Endodermal cell (in vitro differentiated cells): ENCODE measurements around the gene DDX56. TPM values are rescaled to one million over a fixed set of nuclear protein-coding genes. Genes with fewer than 3 reads are reported as not detected.

Experiments used
- DNase-seq: peaks from one replicate; pipeline ENCODE4 v3.0.0-alpha.2; 2017
- H3K27ac ChIP-seq: 2 replicates; pipeline ENCODE4 v1.5.1; 2013; ENCODE audit warnings: mild to moderate bottlenecking, low read depth, low read length, moderate library complexity
- H3K27me3 ChIP-seq: 2 replicates; pipeline ENCODE4 v1.6.1; 2013; ENCODE audit warnings: mild to moderate bottlenecking, low read length, moderate library complexity; ENCODE audit not compliant: insufficient read depth, control insufficient read depth, poor library complexity, severe bottlenecking
- H3K36me3 ChIP-seq: 2 replicates; pipeline ENCODE4 v1.7.0; 2013; ENCODE audit warnings: mild to moderate bottlenecking, low read length, moderate library complexity; ENCODE audit not compliant: control insufficient read depth, insufficient read depth
- H3K4me1 ChIP-seq: one replicate; pipeline ENCODE4 v1.7.0; 2013; ENCODE audit warnings: low read length; ENCODE audit not compliant: control insufficient read depth, insufficient read depth
- H3K4me3 ChIP-seq: 2 replicates; pipeline ENCODE4 v1.5.1; 2013; ENCODE audit warnings: mild to moderate bottlenecking, low read length, moderate library complexity
- H3K9ac ChIP-seq: 2 replicates; pipeline ENCODE4 v1.6.1; 2013; ENCODE audit warnings: mild to moderate bottlenecking, low read length, moderate library complexity; ENCODE audit not compliant: poor library complexity, severe bottlenecking; ENCODE audit errors: extremely low read depth
- H3K9me3 ChIP-seq: 2 replicates; pipeline ENCODE4 v1.6.1; 2013; ENCODE audit warnings: mild to moderate bottlenecking, low read length, moderate library complexity; ENCODE audit not compliant: control insufficient read depth
- H3K27ac Mint-ChIP-seq: 2 replicates; pipeline ENCODE4 v1.8.0; 2020; ENCODE audit warnings: mixed read lengths
- H3K27me3 Mint-ChIP-seq: 2 replicates; pipeline ENCODE4 v1.8.0; 2021; ENCODE audit warnings: mild to moderate bottlenecking, mixed read lengths; ENCODE audit not compliant: insufficient read depth
- H3K36me3 Mint-ChIP-seq: 2 replicates; pipeline ENCODE4 v1.8.0; 2020; ENCODE audit warnings: low read depth, mixed read lengths
- H3K4me1 Mint-ChIP-seq: 2 replicates; pipeline ENCODE4 v1.8.0; 2020; ENCODE audit warnings: mixed read lengths
- H3K4me3 Mint-ChIP-seq: 2 replicates; pipeline ENCODE4 v1.8.0; 2020; ENCODE audit warnings: mild to moderate bottlenecking, moderate library complexity, mixed read lengths
- H3K9me3 Mint-ChIP-seq: 2 replicates; pipeline ENCODE4 v1.8.0; 2020; ENCODE audit warnings: mild to moderate bottlenecking, mixed read lengths
- WGBS, 2 experiments: methylation state at CpG; one replicate each; pipeline versions ENCODE4 v1.1.5 to v1.1.7; 2013; ENCODE audit warnings: missing lambda C conversion rate in 2 of 2, mixed read lengths in 1 of 2; ENCODE audit not compliant: insufficient coverage in 1 of 2, insufficient read length in 1 of 2; 5-methylcytosine and 5-hydroxymethylcytosine counted together
- total RNA-seq, 2 donors: library from RNA; stranded (reverse); fragmentation: NEBNext Ultra II Directional in 1 of 2; extraction: Animal tissue kit (Norgen Biotek cat#: 25700) in 1 of 2; gene quantifications; 2 replicates in 1 of 2; 3 replicates in 1 of 2; pipeline ENCODE4 v1.2.1, GENCODE V29; 2021
- TF ChIP-seq, protein P1 (sequence below): fragments of 200-600 bp; sonication (generic); conservative IDR thresholded peaks from 2 replicates; pipeline ENCODE4 v1.5.0; 2021; ENCODE audit warnings: antibody characterized with exemption, mild to moderate bottlenecking

The DDX56 gene
- total RNA-seq, 2 donors from 2014 or later = 73.6 to 79.2 TPM

DNA sequence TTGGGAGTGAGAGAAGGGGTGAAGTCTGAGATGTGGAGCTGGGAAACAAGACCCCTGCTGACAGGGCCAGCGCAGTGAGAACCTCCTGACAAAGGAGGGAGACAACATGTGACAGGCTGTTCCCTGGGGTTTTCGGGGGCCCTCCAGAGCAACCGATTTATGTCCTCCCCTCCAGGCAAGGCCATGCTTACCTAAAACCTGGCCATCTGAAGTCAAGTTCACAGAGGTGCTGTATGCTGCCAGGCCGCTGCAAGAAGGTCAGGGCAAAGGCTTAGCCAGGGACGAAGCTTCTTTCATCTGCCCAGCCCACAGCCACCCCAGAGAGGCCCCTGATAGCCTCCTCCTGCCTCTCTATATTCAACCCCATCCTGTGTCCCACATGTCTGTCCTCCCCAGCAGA, 53.1 kb downstream of the DDX56 start:
- DNase-seq = no peak
- Histone ChIP-seq H3K9me3 (peaks cover 6% of the 10 kb centered on the region), H3K27ac (no peak overlapping the region), H3K9ac (no peak overlapping the region), H3K27me3 (no peaks in the 10 kb centered on the region), H3K36me3 (no peaks in the 10 kb centered on the region), H3K4me3 (no peak overlapping the region), H3K4me1 (no peaks in the 10 kb centered on the region)
- H3K36me3 Mint-ChIP-seq = no peaks in the 10 kb centered on the region
- H3K4me3 Mint-ChIP-seq = no peak overlapping the region
- TF ChIP-seq, protein P1, sequence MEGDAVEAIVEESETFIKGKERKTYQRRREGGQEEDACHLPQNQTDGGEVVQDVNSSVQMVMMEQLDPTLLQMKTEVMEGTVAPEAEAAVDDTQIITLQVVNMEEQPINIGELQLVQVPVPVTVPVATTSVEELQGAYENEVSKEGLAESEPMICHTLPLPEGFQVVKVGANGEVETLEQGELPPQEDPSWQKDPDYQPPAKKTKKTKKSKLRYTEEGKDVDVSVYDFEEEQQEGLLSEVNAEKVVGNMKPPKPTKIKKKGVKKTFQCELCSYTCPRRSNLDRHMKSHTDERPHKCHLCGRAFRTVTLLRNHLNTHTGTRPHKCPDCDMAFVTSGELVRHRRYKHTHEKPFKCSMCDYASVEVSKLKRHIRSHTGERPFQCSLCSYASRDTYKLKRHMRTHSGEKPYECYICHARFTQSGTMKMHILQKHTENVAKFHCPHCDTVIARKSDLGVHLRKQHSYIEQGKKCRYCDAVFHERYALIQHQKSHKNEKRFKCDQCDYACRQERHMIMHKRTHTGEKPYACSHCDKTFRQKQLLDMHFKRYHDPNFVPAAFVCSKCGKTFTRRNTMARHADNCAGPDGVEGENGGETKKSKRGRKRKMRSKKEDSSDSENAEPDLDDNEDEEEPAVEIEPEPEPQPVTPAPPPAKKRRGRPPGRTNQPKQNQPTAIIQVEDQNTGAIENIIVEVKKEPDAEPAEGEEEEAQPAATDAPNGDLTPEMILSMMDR = no peak
- no peak overlapping the region for H3K27ac Mint-ChIP-seq
- peaks cover 13% of the 10 kb centered on the region for H3K27me3 Mint-ChIP-seq
- H3K4me1 Mint-ChIP-seq = no peaks in the 10 kb centered on the region
- peaks cover 14% of the 10 kb centered on the region for H3K9me3 Mint-ChIP-seq
- WGBS, 2 experiments = 73 to 88% methylated on average over 2 to 5 of the region's 5 CpGs

DNA sequence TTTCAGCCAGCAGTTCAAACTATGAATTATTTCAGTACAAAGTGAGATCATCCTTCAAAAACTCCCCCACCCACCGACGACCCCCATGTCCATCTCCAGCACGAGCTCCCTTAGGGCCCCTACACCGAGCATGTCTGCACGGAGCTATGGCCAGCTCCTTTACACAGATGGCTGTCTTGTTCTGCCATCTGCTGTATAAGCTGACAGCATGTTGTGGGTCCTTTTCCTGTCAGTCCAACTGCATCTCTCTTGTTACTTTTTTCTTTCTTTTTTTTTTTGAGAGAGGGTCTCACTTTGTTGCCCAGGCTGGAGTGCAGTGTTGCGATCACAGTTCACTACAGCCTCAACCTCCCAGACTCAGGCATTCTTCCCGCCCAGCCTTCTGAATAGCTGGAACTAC, 54.2 kb downstream of the DDX56 start:
- no peak overlapping the region for H3K27ac Mint-ChIP-seq
- peaks cover 7% of the 10 kb centered on the region for H3K9me3 Mint-ChIP-seq
- Histone ChIP-seq H3K27ac (no peak overlapping the region), H3K36me3 (no peaks in the 10 kb centered on the region), H3K4me3 (no peak overlapping the region), H3K27me3 (no peaks in the 10 kb centered on the region), H3K9me3 (peaks cover 6% of the 10 kb centered on the region), H3K4me1 (no peaks in the 10 kb centered on the region), H3K9ac (no peak overlapping the region)
- H3K36me3 Mint-ChIP-seq = no peaks in the 10 kb centered on the region
- DNase-seq = no peak
- H3K27me3 Mint-ChIP-seq = peaks cover 9% of the 10 kb centered on the region
- TF ChIP-seq, protein P1 = no peak
- H3K4me3 Mint-ChIP-seq = no peak overlapping the region
- H3K4me1 Mint-ChIP-seq = no peaks in the 10 kb centered on the region
- 85 to 100% methylated on average over 2 to 7 of the region's 7 CpGs for WGBS, 2 experiments

DNA sequence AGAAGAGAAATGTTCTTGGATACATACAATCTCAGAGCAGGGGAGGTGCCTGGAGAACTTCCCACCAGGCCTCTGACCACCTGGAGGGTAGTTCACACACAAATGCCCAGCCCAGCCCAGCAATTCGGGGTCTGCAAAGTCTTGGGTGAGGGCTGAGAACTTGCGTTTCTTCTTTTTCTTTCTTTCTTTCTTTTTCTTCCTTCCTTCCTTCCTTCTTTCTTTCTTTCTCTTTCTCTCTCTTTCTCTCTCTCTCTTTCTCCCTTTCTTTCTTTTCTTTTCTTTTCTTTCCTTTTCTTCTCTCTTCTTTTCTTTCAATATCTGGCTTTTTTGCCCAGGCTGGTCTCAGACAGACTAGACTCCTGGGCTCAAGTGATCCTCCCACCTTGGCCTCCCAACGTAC, 54.9 kb downstream of the DDX56 start:
- Histone ChIP-seq H3K27me3 (no peaks in the 10 kb centered on the region), H3K4me3 (no peak overlapping the region), H3K36me3 (no peaks in the 10 kb centered on the region), H3K27ac (no peak overlapping the region), H3K4me1 (no peaks in the 10 kb centered on the region), H3K9me3 (peaks cover under 1% of the 10 kb centered on the region), H3K9ac (no peak overlapping the region)
- no peak for DNase-seq
- peaks cover 6% of the 10 kb centered on the region for H3K27me3 Mint-ChIP-seq
- H3K4me1 Mint-ChIP-seq = no peaks in the 10 kb centered on the region
- H3K9me3 Mint-ChIP-seq = peaks cover 1% of the 10 kb centered on the region
- TF ChIP-seq, protein P1 = no peak
- no peak overlapping the region for H3K27ac Mint-ChIP-seq
- 84 to 86% methylated on average over 3 of the region's 3 CpGs for WGBS, 2 experiments
- no peak overlapping the region for H3K4me3 Mint-ChIP-seq
- no peaks in the 10 kb centered on the region for H3K36me3 Mint-ChIP-seq
